HG02642 (cell line): Measurements from ENCODE around the gene LYVE1.

Experiments
- ATAC-seq: cut with Tn5 transposase; IDR thresholded peaks from one replicate; pipeline ENCODE4 v1.9.1; 2021; ENCODE audit warnings: mild to moderate bottlenecking; ENCODE audit not compliant: unreplicated experiment, poor library complexity

The LYVE1 gene

DNA sequence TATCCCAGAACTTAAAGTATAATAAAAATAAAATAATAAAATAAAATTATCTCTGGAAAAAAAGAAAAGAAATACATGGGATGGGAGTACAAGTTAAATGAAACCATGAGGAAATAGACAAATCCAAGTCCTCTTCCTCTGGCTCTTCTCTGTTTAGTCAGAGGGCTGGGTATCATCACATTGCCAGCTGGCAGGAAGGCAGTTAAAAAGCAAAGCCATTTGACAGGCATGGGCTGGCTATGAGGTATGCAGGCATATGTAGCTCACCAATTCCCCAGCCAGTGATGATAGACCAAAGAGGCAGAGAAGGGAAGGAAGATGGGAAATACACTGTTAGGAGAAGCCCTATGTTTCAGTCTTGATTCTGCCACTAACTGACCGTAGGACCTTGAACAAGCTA lies 6.5 kb downstream of the LYVE1 start:
- no peak for ATAC-seq

DNA sequence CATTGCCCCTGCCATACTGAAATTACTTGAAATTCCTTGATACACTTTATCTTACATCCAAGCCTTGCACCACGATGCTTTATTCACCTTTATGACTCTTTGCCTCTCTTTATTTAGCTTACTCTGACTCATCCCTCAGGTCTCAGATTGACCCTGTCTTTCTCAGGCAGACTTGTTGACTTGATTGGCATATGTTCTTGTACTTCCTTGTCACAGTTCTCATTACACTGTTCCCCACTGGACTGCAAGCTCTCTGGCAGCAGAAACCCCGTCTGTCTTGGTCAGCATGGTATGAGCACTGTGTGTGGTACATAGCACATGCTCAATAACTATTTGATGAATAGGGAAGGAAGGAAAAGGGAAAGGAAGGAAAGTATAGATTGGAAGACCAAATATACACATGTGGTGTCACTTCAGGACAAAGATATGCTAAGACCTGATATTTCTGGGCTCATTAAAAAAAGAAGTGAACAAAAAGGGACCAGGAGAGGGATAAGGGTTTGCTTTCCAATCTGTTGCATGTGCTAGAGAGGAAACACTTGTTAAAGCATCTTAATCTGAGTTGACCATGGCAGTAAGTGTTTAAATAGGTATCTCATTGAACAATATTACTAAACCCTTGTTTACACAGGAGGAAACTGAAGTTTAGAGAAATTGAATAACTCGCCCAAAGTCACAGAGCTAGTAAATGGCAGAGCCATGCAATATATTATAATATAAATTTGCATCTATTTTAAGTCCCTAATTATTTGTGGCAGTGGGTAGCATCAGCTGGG lies 7.2 kb downstream of the LYVE1 start:
- ATAC-seq = no peak

DNA sequence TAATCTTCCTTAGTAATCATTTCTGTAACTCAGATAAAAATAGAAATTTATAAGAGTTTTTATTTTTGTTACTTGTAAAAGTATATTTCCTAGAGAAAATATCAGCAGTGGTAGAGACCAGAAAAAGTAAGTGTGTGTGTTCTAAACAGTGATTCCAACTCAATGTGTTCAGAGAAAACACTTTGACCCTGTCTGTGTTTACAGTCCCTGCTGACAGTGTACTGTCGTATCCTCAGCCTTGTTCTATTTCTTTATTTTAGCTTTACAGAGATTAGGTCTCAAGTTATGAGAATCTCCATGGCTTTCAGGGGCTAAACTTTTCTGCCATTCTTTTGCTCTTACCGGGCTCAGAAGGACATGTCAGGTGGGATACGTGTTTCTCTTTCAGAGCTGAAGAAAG lies 10.2 kb downstream of the LYVE1 start:
- ATAC-seq = no peak

DNA sequence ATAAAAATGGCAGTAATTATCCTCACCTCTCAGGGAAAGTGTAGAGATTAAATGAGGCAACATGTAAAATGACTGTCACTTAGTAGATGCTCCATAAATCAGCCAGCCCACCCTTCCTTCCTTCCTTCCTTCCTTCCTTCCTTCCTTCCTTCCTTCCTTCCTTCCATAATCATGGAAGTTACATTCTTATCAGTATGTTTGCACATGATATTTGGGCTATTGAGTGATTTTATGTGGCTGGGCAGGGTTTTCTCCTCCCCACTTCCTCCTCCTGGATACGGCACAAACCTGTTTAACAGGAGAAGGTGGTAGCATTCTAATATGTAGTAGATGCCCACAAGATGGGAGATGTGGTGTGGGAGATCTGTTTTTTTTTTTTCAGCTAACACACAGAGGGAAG lies 11.9 kb downstream of the LYVE1 start:
- ATAC-seq = no peak

DNA sequence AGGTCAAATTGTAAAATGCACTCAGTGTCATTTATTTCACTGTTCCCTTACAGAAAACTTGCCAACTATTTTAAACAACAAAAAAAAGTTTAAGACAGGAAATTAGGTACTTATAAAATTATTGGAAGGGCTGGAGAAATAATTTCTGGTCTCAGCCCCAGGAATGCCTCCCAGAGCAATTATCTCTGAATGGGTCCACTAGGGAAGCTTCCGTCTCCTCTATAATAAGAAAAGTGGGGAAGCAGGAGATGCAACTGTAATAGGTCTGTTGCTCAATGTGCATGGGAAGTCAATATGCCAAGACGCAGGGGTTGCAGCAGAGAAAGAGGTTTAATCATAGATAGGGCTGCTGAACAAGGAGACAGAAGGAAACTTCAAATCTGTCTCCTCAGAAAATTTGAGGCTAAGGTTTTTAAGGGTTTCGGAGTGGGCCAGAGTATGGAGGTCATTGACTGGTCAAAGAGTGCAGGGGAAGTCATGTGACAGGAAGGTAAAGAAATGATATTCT lies 16.6 kb downstream of the LYVE1 start:
- ATAC-seq = no peak

DNA sequence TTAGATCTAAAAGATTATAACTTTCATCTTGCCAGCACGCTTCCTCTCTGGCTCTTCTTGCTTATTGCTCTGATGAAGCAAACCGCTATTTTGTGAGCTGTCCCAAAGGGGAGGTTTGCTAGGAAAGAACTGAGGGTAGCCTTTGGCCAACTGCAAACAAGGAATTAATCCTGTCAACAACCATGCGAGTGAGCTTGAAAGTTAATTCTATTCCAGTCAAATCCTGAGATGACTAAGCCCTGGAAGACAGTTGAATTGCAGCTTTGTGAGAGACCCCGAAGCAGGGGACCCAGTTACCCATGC lies 17.2 kb downstream of the LYVE1 start:
- ATAC-seq = no peak

DNA sequence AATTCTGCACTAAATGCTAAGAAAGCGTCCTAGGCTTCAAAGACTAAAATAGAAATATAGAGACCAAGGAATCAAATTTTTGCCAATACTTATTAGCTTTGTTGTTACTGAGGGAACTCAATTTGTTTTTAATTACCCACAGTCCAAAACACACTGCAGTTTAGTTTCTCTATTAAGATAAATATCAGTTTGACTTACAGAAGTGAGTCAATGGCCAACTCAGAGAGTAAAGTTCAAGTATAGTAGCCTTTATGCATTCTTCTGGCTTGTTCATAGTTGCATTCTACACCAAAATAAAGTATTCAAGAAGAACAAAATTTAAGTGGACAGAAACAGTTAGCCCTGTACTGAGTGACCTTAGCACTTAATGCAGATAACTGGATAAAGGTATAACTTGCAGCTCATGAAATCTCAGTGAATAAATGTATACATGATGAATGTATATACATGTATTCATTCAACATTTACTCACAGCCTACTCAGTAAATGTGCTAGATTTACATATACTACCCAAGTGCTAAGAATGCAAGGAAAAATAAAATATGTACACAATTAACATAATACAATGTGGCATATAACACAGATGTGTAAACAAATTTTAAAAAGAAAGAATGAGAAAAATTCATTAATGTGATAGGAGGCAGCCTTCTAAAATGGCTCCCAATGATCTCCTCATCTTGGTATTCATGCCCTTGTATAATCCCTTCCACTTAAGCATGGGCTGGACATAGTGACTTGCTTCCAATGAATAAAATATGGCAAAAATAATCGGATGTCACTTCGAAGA lies 17.8 kb downstream of the LYVE1 start:
- no peak for ATAC-seq

DNA sequence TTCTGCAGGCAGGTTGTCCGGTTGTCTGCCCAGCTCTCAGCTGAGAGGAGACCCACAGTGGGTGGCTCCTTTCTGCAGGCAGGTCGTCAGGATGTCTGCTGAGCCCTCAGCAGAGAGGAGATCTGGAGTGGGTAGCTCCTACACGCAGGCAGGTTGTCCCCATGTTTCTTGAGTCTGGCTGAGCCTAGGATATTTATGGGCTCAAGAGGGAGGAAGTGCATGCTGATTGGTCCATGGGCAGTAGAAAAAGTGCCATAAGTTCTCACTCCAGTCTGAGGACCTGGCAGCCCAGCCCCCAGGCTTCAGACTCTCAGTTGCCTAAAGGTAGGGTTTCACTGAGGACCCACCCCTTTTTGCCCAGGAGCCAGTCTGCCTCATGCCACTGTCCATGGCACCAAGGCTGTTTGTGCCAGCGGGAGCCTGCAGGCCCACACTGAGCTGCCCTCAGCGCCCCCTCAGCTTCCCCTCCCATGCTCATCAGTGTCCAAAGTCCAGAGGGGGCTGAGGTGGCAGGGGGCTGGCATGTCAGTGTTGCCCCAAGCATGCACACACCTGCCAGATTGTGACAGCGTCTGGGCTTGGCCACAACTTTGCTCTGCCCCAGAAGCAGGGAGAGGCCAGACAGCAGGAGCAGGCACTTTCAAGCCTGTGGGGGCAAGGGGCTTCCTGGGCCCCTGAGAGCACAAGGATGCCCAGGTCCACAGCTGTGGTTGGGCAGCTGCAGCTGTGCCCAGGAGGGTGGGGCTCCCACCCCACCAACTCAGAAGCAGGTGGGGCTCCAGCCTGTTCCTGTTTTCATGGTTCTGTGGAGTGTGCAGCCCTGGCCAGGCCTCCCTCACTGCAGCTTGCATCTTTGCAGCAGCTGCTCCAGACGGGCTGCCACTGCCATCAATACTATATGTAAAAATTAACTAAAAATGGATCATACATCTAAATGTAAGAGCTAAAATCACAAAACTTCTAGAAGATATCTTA lies 23.7 kb downstream of the LYVE1 start:
- ATAC-seq = no peak

DNA sequence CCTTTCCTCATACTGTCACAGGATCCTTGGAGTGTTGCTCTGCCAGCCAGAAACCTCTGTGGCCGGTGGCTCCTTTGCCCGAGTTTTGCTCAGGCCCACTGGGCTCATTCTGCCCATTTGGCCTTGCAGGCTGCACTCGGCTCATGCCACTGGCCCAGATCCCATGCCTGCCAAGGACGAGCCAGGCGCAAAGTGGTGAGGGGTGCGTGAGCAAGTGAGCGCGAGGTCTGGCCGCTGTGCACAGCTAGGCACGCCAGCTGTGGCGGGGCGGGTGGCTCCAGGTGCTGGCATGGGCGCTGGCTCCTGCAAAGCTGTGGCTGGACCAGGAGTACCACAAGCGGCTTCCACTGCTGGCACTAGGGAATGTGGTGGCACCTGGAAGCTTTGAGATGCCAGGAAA lies 24.7 kb downstream of the LYVE1 start:
- ATAC-seq = no peak

DNA sequence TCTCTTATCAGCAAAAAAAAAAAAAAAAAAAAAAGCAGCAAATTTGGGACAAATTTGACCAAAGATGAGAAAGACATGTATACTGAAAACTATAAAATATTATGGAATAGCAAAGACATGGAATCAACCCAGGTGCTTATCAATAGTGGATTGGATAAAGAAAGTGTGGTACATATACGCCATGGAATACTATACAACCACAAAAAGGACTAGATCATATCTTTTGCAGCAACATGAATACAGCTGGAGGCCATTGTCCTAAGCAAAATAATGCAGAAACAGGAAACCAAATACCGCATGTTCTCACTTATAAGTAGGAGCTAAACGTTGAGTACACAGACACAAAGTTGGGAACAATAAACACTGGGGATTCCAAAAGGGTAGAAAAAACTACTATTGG lies 25.7 kb downstream of the LYVE1 start:
- ATAC-seq = no peak

DNA sequence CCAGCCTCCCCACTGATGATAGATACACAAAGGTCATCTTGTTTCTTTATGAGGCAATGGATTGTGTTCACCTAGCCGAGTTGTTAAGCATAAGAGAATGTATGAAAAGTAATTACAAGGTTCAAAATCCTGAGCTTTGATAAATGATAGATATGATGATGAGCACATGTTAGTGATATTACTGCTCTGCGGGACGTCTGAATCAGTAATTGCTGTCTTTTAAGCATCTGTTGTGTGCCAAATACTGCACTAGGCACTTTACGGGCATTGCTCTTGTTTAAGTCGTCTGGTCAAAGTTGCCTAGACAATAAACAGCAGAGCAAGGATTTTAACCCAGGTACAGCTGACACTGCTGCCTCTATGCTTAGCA lies 26.9 kb downstream of the LYVE1 start:
- no peak for ATAC-seq

DNA sequence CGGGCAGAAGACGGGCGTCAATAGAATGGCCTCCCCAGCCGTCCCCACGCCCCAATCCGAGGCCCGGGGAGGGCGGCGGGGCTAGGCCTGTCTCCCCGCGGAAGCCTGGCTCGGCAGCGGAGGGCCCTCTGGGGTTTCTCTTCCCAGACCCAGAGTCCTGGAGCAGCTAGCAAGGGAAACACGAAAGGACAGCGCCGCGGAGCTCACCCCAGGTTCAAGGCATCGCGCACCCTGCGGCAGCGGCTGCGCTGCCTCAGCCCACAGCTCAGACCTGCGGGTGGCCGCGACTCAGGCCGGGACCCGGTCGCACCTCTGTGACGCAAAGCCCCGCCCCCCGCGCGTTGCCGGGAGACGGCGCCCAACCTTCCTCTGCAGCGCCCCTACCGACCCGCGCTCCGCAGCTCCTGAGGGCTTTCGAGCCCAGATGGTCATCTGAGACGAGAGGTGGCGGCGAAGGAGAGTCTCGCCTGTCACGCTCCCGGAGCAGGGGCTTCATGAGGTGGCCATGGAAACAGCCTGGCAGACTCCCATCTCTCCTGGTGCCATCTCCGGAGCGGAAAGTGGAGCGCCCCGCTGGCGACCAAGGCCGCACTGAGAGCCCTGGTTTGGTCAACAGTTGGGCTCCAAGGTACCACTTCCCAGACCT lies 27.4 kb downstream of the LYVE1 start, which contains the start of gene RNF141:
Gene RNF141 (minus strand): TSS at position 273 of the 646 bp plus-strand sequence. CDS start 7,029 bp downstream, outside the sequence.
- peak; percentile 98 for ATAC-seq

DNA sequence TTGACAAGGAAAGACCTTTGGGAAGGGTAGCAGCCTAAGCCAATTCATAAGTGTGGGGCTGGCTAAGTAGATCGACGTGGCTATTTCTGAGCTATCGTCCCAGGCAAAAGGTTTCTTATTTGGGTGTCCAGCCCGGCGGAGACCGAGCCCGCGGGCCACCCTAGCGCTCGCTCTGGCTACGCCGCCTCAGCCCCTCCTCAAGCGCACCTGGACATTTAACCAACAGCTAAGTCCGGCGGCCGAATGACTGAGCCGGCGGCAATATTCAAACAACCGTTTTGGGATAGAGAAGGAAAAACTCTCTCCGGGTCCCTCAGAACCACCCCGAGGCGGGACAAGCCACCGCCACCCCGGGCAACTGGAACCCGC lies 27.9 kb downstream of the LYVE1 start:
- ATAC-seq = peak; percentile 29

DNA sequence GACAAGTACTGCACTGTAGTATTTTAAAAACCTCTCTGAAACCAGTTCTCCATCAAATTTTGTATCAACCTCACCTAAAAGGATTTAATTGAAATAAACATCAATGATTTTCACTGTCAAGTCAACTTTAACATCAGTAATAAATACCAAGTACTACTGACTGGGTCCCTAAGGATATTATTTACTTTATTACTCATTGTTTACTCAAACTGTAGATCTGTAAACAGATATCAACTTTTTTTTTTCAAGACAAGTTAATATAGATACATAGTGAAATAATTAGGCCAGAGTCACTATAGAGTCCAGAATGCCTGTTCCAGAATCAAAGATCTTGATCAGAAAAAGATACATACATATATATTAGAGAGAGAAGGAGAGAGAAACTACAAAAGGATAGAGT lies 29.1 kb downstream of the LYVE1 start:
- ATAC-seq = no peak

DNA sequence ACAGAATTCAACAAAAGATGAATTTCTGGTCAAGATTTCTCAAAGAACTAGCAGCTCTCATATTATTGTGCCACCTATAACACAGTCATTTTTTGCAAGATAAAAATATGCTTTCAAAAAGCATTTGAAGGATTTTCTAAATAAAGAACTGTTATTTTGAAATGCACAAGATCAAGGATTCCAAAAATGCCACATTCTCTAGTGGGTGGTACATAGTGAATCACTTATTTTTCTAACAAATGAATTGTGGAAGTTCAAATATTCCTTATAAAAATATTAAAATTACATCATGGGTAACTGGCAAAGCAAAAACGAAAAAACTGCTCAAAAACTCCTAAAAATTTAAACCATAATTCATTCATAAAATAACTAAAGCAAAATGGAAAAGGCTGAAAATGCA lies 29.5 kb downstream of the LYVE1 start:
- no peak for ATAC-seq

DNA sequence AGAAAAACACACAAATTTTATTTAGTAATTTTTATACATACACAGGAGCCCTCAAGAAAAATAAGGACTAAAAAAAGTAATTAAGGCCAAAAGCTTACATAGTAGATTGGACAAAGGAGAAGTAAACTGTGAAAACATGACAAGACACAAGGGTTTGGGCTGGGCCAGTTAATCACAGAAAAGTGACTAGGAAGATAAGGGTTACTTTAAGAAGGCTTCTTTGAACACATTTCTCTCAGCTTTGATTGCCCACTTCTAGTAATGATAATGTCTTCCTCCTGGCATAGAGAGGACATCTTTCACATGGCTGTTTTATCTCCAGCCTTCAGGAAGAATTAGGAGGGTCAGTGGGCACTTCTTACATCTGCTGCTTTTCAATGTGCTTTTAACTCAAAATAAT lies 30.9 kb downstream of the LYVE1 start:
- no peak for ATAC-seq

DNA sequence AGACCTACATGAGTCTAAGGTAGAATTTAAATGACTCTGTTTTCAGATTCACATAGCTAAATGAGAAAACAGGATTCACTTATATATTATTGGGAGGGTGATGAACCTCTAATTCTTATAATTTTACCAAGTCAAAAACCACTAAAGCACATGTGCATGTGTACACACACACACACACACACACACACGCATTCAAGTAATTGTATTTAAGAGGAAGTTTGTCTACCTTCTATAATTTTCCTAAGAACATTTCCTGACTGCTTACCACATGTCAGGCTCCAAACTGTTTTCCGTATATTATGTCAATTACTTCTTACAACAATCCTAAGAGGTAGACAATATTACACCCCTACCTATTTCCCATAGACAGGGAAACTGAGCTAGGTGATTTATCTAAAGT lies 34.1 kb downstream of the LYVE1 start:
- no peak for ATAC-seq

DNA sequence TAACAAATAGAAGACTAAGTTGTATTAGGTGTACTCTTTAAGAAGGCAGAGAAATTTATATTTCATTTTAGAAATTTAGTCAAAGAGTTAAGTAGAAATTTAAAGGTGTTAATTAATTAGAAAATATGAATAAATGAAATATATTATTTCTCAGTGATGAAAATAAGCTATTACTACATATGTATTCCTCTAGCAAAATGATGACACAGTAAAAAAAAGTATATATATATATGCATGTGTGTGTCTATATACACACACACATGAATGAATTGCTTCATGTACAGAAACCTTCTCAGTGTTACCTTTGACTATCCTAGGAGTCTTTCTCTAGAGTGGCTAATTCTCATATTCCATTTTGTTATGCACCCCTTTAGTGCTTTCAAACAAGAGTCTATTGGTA lies 35.1 kb downstream of the LYVE1 start:
- ATAC-seq = no peak

DNA sequence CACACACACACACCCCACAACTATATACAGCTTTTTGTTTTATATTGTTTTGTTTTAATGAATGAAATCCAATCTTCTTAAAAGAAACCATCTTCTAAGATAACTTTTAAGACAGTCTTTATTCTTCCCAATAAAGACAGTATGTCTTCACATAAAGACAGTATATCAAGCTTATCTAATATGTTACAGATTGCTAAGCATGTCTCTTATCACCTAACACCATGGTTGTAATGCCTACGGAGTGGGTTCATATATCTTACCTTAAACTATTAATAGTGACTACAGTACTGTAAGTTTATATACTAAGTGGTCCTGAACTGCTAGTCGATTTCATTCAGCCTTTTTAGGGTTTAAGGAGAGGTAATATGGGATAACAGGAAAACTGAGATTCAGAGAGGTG lies 35.9 kb downstream of the LYVE1 start:
- no peak for ATAC-seq

DNA sequence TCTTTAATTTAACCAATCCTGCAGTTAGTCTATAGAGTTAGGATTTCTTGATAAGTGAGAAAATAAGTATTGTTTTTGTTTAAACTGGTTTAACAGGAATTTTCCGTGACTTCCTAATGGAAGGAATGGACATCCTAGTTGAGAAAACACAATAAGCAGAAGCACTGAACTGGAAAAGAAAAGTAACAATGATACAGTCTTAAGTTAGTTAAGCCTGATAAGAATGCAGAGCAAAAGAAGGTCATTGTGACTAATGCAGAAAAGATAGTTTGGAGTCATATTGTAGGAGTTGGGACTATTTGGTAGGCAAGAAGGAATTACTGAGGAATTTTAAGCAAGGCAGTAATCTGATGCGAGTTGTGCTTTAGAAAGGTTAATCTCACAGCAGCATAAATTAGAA lies 39.2 kb downstream of the LYVE1 start:
- ATAC-seq = no peak
